ENCODE measurements around the gene PEPD. TPM values are rescaled to one million over a fixed set of nuclear protein-coding genes. Genes with fewer than 3 reads are reported as not detected.

The PEPD gene
- total RNA-seq, 2 experiments from 2014 or later = 38.1 to 44.5 TPM

GRCh38 chr19:33514885-33515551, 6.6 kb downstream of the PEPD start:
- Mint-ChIP-seq H3K36me3 (ENCODE audit: low read depth) (peaks cover 2% of the 10 kb centered on the region), H3K4me1 (peaks cover 26% of the 10 kb centered on the region), H3K27ac (peak overlapping the region; percentile 92), H3K27me3 (no peaks in the 10 kb centered on the region), H3K9me3 (no peaks in the 10 kb centered on the region), H3K4me3 (peak overlapping the region; percentile 38)
- DNase-seq = peak; percentile 47
- ChIA-PET CTCF (interaction anchor here (1.1 kb wide), 1 partner anchor 14 kb away, joined by 3 read pairs; no protein-coding TSS in a partner anchor), POLR2A (no interaction called here)

GRCh38 chr19:33513424-33513823, 8.2 kb downstream of the PEPD start:
- peaks cover 2% of the 10 kb centered on the region for H3K36me3 Mint-ChIP-seq (ENCODE audit: low read depth)
- H3K4me1 Mint-ChIP-seq = peaks cover 25% of the 10 kb centered on the region
- ChIA-PET POLR2A (no interaction called here), CTCF (no interaction called here)
- DNase-seq = no peak
- no peaks in the 10 kb centered on the region for H3K27me3 Mint-ChIP-seq
- no peak overlapping the region for H3K27ac Mint-ChIP-seq
- H3K4me3 Mint-ChIP-seq = no peak overlapping the region
- H3K9me3 Mint-ChIP-seq = no peaks in the 10 kb centered on the region

GRCh38 chr19:33512580-33513137, 8.9 kb downstream of the PEPD start:
- POLR2A ChIA-PET = no interaction called here
- CTCF ChIA-PET = no interaction called here
- H3K4me3 Mint-ChIP-seq = no peak overlapping the region

GRCh38 chr19:33512021-33512420, 9.6 kb downstream of the PEPD start:
- H3K27ac Mint-ChIP-seq = no peak overlapping the region
- no peak overlapping the region for H3K4me3 Mint-ChIP-seq
- H3K27me3 Mint-ChIP-seq = no peaks in the 10 kb centered on the region
- no peaks in the 10 kb centered on the region for H3K9me3 Mint-ChIP-seq
- ChIA-PET POLR2A (no interaction called here), CTCF (no interaction called here)
- peaks cover 25% of the 10 kb centered on the region for H3K4me1 Mint-ChIP-seq
- H3K36me3 Mint-ChIP-seq (ENCODE audit: low read depth) = peaks cover 2% of the 10 kb centered on the region
- DNase-seq = no peak

More at GRCh38 chr19:33512580-33513137, 8.9 kb downstream of the PEPD start:
- Mint-ChIP-seq H3K4me1 (peaks cover 25% of the 10 kb centered on the region), H3K36me3 (ENCODE audit: low read depth) (peaks cover 2% of the 10 kb centered on the region), H3K27ac (no peak overlapping the region), H3K27me3 (no peaks in the 10 kb centered on the region), H3K9me3 (no peaks in the 10 kb centered on the region)
- no peak for DNase-seq

GRCh38 chr19:33511346-33511745, 10.2 kb downstream of the PEPD start:
- Mint-ChIP-seq H3K4me3 (no peak overlapping the region), H3K9me3 (no peaks in the 10 kb centered on the region), H3K4me1 (peaks cover 22% of the 10 kb centered on the region), H3K27ac (peak overlapping the region; percentile 37), H3K36me3 (ENCODE audit: low read depth) (peaks cover 2% of the 10 kb centered on the region), H3K27me3 (no peaks in the 10 kb centered on the region)
- ChIA-PET CTCF (interaction anchor here (0.9 kb wide), 1 partner anchor 267 kb away, joined by 3 read pairs; no protein-coding TSS in a partner anchor), POLR2A (no interaction called here)
- DNase-seq = no peak

GRCh38 chr19:33510462-33511194, 11.0 kb downstream of the PEPD start:
- no peak overlapping the region for H3K27ac Mint-ChIP-seq
- H3K27me3 Mint-ChIP-seq = no peaks in the 10 kb centered on the region
- H3K36me3 Mint-ChIP-seq (ENCODE audit: low read depth) = peaks cover 2% of the 10 kb centered on the region
- peaks cover 17% of the 10 kb centered on the region for H3K4me1 Mint-ChIP-seq
- ChIA-PET POLR2A (no interaction called here), CTCF (interaction anchor here (0.6 to 1.5 kb wide), 3 partner anchors 20 to 625 kb away, joined by 3 read pairs; no protein-coding TSS in a partner anchor)
- DNase-seq = no peak
- no peak overlapping the region for H3K4me3 Mint-ChIP-seq
- no peaks in the 10 kb centered on the region for H3K9me3 Mint-ChIP-seq

GRCh38 chr19:33509774-33510173, 11.8 kb downstream of the PEPD start:
- no peak for DNase-seq
- Mint-ChIP-seq H3K4me1 (peaks cover 9% of the 10 kb centered on the region), H3K4me3 (no peak overlapping the region), H3K27me3 (no peaks in the 10 kb centered on the region), H3K9me3 (no peaks in the 10 kb centered on the region), H3K27ac (peak overlapping the region; percentile 9), H3K36me3 (ENCODE audit: low read depth) (peaks cover under 1% of the 10 kb centered on the region)
- ChIA-PET CTCF (interaction anchor here (1.5 kb wide), 1 partner anchor 21 kb away, joined by 3 read pairs; no protein-coding TSS in a partner anchor), POLR2A (no interaction called here)

- peaks cover 2% of the 10 kb centered on the region for H3K4me1 Mint-ChIP-seq
- no peaks in the 10 kb centered on the region for H3K27me3 Mint-ChIP-seq
- H3K9me3 Mint-ChIP-seq = no peaks in the 10 kb centered on the region
- no peak overlapping the region for H3K27ac Mint-ChIP-seq
- POLR2A ChIA-PET = no interaction called here
- no peaks in the 10 kb centered on the region for H3K36me3 Mint-ChIP-seq (ENCODE audit: low read depth)
- no peak for DNase-seq
- CTCF ChIA-PET = no interaction called here
- no peak overlapping the region for H3K4me3 Mint-ChIP-seq
Observed at GRCh38 chr19:33508941-33509614, 12.5 kb downstream of the PEPD start.

GRCh38 chr19:33508431-33508830, 13.2 kb downstream of the PEPD start:
- Mint-ChIP-seq H3K27me3 (no peaks in the 10 kb centered on the region), H3K9me3 (no peaks in the 10 kb centered on the region), H3K4me3 (no peak overlapping the region), H3K36me3 (ENCODE audit: low read depth) (no peaks in the 10 kb centered on the region), H3K27ac (no peak overlapping the region), H3K4me1 (peaks cover 2% of the 10 kb centered on the region)
- no peak for DNase-seq
- POLR2A ChIA-PET = no interaction called here
- CTCF ChIA-PET = no interaction called here

- Mint-ChIP-seq H3K36me3 (ENCODE audit: low read depth) (no peaks in the 10 kb centered on the region), H3K9me3 (no peaks in the 10 kb centered on the region), H3K4me1 (peaks cover 3% of the 10 kb centered on the region), H3K27ac (no peak overlapping the region), H3K27me3 (no peaks in the 10 kb centered on the region), H3K4me3 (no peak overlapping the region)
- no peak for DNase-seq
- POLR2A ChIA-PET = no interaction called here
- CTCF ChIA-PET = no interaction called here
Observed at GRCh38 chr19:33508009-33508408, 13.6 kb downstream of the PEPD start.

GRCh38 chr19:33507021-33507956, 14.3 kb downstream of the PEPD start:
- no peak overlapping the region for H3K27ac Mint-ChIP-seq
- H3K36me3 Mint-ChIP-seq (ENCODE audit: low read depth) = no peaks in the 10 kb centered on the region
- no peaks in the 10 kb centered on the region for H3K27me3 Mint-ChIP-seq
- CTCF ChIA-PET = no interaction called here
- no peaks in the 10 kb centered on the region for H3K9me3 Mint-ChIP-seq
- POLR2A ChIA-PET = no interaction called here
- peaks cover 7% of the 10 kb centered on the region for H3K4me1 Mint-ChIP-seq
- DNase-seq = no peak
- H3K4me3 Mint-ChIP-seq = no peak overlapping the region

- Mint-ChIP-seq H3K4me1 (peaks cover 7% of the 10 kb centered on the region), H3K4me3 (no peak overlapping the region), H3K36me3 (ENCODE audit: low read depth) (no peaks in the 10 kb centered on the region), H3K27me3 (no peaks in the 10 kb centered on the region), H3K27ac (no peak overlapping the region), H3K9me3 (no peaks in the 10 kb centered on the region)
- ChIA-PET POLR2A (no interaction called here), CTCF (no interaction called here)
- DNase-seq = no peak
Observed at GRCh38 chr19:33506498-33506897, 15.1 kb downstream of the PEPD start.

All from activated CD4-positive, alpha-beta T cell treated with anti-CD3 and anti-CD28 coated beads, Interleukin-2, amount 10 ng/mL, durations not matched to agents 7 days and 5 days (primary cell).